Natural killer cell (primary cell): Measurements from ENCODE around the gene KAZN. TPM values are rescaled to one million over a fixed set of nuclear protein-coding genes. Genes with fewer than 3 reads are reported as not detected.

Experiments
- ATAC-seq, 3 donors: fragments of 150-1000 bp in 2 of 3; fragments of 200-7000 bp in 1 of 3; cut with Tn5 transposase; 1 replicate in 1 of 3; 2 replicates in 2 of 3; pipeline ENCODE4 v1.10.0; 2021; ENCODE audit warnings: mild to moderate bottlenecking in 2 of 3, moderate library complexity in 2 of 3
- DNase-seq, 2 donors: peaks; one replicate each; pipeline versions ENCODE4 v3.0.0 to v3.0.0-alpha.2; 2013 to 2021; ENCODE audit warnings: mixed read lengths in 1 of 2
- H3K27ac ChIP-seq: one replicate; pipeline ENCODE4 v1.5.1; 2013; ENCODE audit warnings: mild to moderate bottlenecking, low read length
- H3K27me3 ChIP-seq: one replicate; pipeline ENCODE4 v1.6.1; 2013; ENCODE audit warnings: low read length; ENCODE audit not compliant: control insufficient read depth, insufficient read depth
- H3K36me3 ChIP-seq: one replicate; pipeline ENCODE4 v1.6.1; 2013; ENCODE audit warnings: low read length; ENCODE audit not compliant: control insufficient read depth, insufficient read depth
- H3K4me1 ChIP-seq: one replicate; pipeline ENCODE4 v1.6.1; 2013; ENCODE audit warnings: low read length; ENCODE audit not compliant: control insufficient read depth, insufficient read depth
- H3K4me3 ChIP-seq: one replicate; pipeline ENCODE4 v1.5.1; 2013; ENCODE audit warnings: low read length
- H3K9me3 ChIP-seq: one replicate; pipeline ENCODE4 v1.6.1; 2013; ENCODE audit warnings: low read length; ENCODE audit not compliant: control insufficient read depth, insufficient read depth
- H3K27ac Mint-ChIP-seq, 2 donors: one replicate each; pipeline ENCODE4 v1.8.0; 2022; ENCODE audit warnings: mild to moderate bottlenecking in 2 of 2, mixed read lengths in 2 of 2, moderate library complexity in 1 of 2
- H3K27me3 Mint-ChIP-seq, 2 donors: one replicate each; pipeline ENCODE4 v1.8.0; 2022; ENCODE audit warnings: low read depth in 2 of 2, mixed read lengths in 2 of 2
- H3K36me3 Mint-ChIP-seq: one replicate; pipeline ENCODE4 v1.8.0; 2022; ENCODE audit warnings: mixed read lengths
- H3K4me1 Mint-ChIP-seq, 2 donors: one replicate each; pipeline ENCODE4 v1.8.0; 2022; ENCODE audit warnings: mixed read lengths in 2 of 2
- H3K4me3 Mint-ChIP-seq: one replicate; pipeline ENCODE4 v1.8.0; 2022; ENCODE audit warnings: mild to moderate bottlenecking, moderate library complexity, mixed read lengths
- H3K9me3 Mint-ChIP-seq, 2 donors: one replicate each; pipeline ENCODE4 v1.8.0; 2022; ENCODE audit warnings: mixed read lengths in 2 of 2
- CTCF ChIP-seq: fragments of 200-600 bp; IDR thresholded peaks from one replicate; pipeline ENCODE4 v1.8.0; 2022; ENCODE audit warnings: antibody characterized with exemption
- WGBS: methylation state at CpG from one replicate; pipeline ENCODE4 v1.1.7; 2013; ENCODE audit warnings: missing lambda C conversion rate; ENCODE audit not compliant: insufficient coverage; 5-methylcytosine and 5-hydroxymethylcytosine counted together
- intact Hi-C: fragments of 100-400 bp; cut with micrococcal nuclease; formaldehyde crosslinking; loops from one replicate; pipeline ENCODE4 v1.14.2; 2022
- total RNA-seq, 4 donors: library from RNA; stranded (reverse); fragments of 120-200 nt in 1 of 4; gene quantifications; one replicate each; pipeline versions ENCODE4 v1.2.3 to v1.2.4, GENCODE V29; 2013 to 2022

Gene KAZN
- total RNA-seq, 3 donors from 2014 or later (not counting 1 experiment from before 2014, with no cell fraction given), result 1.2 to 2.0 (median 1.7) TPM

- no peaks in the 10 kb centered on the region for H3K4me1 ChIP-seq
- H3K9me3 ChIP-seq, result no peaks in the 10 kb centered on the region
- TF ChIP-seq CTCF, result no peak
- 38% methylated on average over 5 of the region's 6 CpGs for WGBS
- no peaks in the 10 kb centered on the region for H3K27me3 ChIP-seq
- intact Hi-C loops, result no loop called here
- peaks cover 0 to 10% of the 10 kb centered on the region in 2 donors for H3K27me3 Mint-ChIP-seq
- H3K4me3 Mint-ChIP-seq, result no peak overlapping the region
- H3K4me3 ChIP-seq, result no peak overlapping the region
- ATAC-seq, result no peak
- no peak for DNase-seq
- H3K36me3 ChIP-seq, result no peaks in the 10 kb centered on the region
- no peaks in the 10 kb centered on the region for H3K36me3 Mint-ChIP-seq
- H3K9me3 Mint-ChIP-seq, result no peaks in the 10 kb centered on the region
- H3K27ac ChIP-seq, result no peak overlapping the region
- no peak overlapping the region for H3K27ac Mint-ChIP-seq
- H3K4me1 Mint-ChIP-seq, result no peaks in the 10 kb centered on the region
These were observed 225.9 kb downstream of the KAZN start for GRCh38 chr1:14824314-14824915.

- Mint-ChIP-seq H3K27me3 (peaks cover 0 to 10% of the 10 kb centered on the region in 2 donors), H3K27ac (no peak overlapping the region), H3K4me1 (no peaks in the 10 kb centered on the region), H3K4me3 (no peak overlapping the region), H3K9me3 (no peaks in the 10 kb centered on the region), H3K36me3 (no peaks in the 10 kb centered on the region)
- no peak for TF ChIP-seq CTCF
- intact Hi-C loops, result no loop called here
- Histone ChIP-seq H3K27ac (no peak overlapping the region), H3K36me3 (no peaks in the 10 kb centered on the region), H3K4me1 (no peaks in the 10 kb centered on the region), H3K27me3 (no peaks in the 10 kb centered on the region), H3K9me3 (no peaks in the 10 kb centered on the region), H3K4me3 (no peak overlapping the region)
- no peak for ATAC-seq
- WGBS, result 83% methylated on average over 7 of the region's 7 CpGs
- DNase-seq, result no peak
These were observed 226.9 kb downstream of the KAZN start for GRCh38 chr1:14825396-14825795.

GRCh38 chr1:14826172-14826636 lies 227.7 kb downstream of the KAZN start:
- H3K4me1 ChIP-seq, result no peaks in the 10 kb centered on the region
- no peak overlapping the region for H3K4me3 ChIP-seq
- Mint-ChIP-seq H3K4me1 (no peaks in the 10 kb centered on the region), H3K27ac (no peak overlapping the region), H3K36me3 (no peaks in the 10 kb centered on the region), H3K4me3 (no peak overlapping the region), H3K9me3 (no peaks in the 10 kb centered on the region), H3K27me3 (peaks cover 0 to 5% of the 10 kb centered on the region in 2 donors)
- H3K9me3 ChIP-seq, result no peaks in the 10 kb centered on the region
- intact Hi-C loops, result no loop called here
- 48% methylated on average over 13 of the region's 13 CpGs for WGBS
- H3K27ac ChIP-seq, result no peak overlapping the region
- ATAC-seq, result no peak
- DNase-seq, result no peak
- no peaks in the 10 kb centered on the region for H3K27me3 ChIP-seq
- no peak for TF ChIP-seq CTCF
- no peaks in the 10 kb centered on the region for H3K36me3 ChIP-seq
